HG03432 (cell line): ENCODE data around the gene HMCN2.

Experiments
- ATAC-seq: cut with Tn5 transposase; IDR thresholded peaks from one replicate; pipeline ENCODE4 v1.9.1; 2021; ENCODE audit warnings: mild to moderate bottlenecking, moderate library complexity; ENCODE audit not compliant: unreplicated experiment

Gene HMCN2

GRCh38 chr9:130478736-130479575, 213.4 kb downstream of the HMCN2 start:
- ATAC-seq = no peak

DNA sequence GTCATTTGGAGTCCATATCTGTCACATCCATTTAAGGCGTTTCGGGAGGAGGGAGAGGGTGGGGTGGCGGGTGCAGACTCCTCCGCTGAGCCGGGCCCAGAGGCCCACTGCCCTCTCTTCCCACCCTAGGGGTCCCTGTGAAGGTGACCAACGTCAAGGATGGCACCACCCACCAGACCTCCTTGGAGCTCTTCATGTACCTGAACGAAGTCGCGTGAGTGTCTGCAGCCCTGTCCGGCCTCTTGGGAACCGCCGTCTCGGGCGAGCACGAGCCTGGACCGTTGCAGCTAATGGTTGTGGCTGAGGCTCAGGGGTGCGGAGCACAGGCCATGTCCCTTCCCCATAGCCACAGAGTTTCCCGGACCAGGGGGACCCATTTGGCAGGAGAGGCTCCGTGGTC, 214.0 kb downstream of the HMCN2 start:
- no peak for ATAC-seq

GRCh38 chr9:130480673-130481072, 215.1 kb downstream of the HMCN2 start:
- ATAC-seq = no peak

- no peak for ATAC-seq
These were observed 216.9 kb downstream of the HMCN2 start for GRCh38 chr9:130482463-130482862.

DNA sequence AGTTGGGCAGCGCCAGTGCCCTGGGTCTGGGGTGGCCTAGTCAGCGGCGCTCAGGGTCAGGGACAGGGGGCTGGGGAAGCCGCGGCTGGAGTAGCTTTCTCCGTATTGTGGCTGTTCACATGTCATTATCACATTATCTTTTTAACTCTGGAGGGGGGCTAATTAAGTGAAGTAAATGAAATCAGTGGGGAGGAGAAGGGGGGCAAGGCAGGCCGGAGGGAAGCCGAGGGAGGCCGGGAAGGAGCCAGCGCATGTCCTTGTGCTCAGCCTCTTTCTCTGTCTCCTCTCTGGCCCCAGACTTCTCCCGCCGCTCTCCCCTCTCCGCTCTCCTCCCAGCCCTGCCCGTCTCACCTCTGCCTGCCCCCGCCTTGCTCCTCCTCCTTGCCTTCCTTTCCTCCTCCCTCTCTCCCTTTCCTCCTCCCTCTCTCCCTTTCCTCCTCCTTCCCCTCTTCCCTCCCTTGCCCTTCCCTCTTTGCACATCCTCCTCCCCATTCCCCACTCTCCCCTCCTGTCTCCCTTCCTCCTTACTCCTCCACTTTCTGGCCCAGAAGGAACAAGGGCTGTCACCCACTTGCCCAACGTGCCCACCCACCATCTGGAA, 217.9 kb downstream of the HMCN2 start:
- no peak for ATAC-seq
